CD4-positive, alpha-beta T cell treated with Interleukin-4 for 4 hours (primary cell): Measurements from ENCODE around the gene GRIK1.
"Not testable (repeated sequence)": the region's sequence is repeated elsewhere in the genome, so short reads cannot be mapped to it uniquely, and the experiment has no call there.

Experiments used
- DNase-seq: peaks from one replicate; pipeline ENCODE4 v3.0.0-alpha.2; 2020

Gene GRIK1

DNA sequence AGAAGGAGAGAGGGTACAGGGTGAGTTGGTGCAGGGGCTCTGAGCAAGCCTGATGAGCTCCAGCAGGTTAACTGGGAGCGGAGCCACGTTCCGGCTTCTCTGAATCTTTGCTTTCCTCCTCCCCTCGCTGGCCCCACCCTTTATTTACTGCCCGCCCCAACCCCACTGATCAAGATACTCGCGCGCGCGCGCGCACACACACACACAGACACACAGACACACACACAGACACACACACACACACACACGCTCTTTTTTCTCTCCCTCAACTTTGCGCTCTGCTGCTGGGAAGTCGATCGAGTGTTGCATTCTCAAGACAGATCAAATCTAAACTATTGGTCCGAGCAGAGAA, at the start of gene GRIK1:
GRIK1 (minus strand) TSS at position 73 of the 352 bp plus-strand sequence.
- no peak for DNase-seq

DNA sequence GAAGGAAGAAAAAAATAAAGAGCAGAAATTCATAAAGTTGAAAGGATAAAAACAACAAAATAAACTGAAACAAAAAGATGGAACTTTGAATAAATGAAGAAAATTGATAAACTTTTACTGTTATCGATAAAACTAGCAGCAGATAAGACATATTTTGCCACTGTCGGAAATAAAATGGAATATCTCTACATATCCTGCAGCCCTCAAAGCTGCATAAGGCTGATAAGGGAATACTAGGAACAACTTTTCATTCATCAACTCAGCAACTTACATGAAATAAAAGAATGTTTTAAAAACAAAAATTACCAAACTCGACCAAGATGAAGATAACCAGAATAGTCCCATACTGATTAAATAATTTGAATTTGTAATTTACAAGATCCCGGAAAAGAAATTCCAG, 48.0 kb upstream of the GRIK1 start:
- no peak for DNase-seq

DNA sequence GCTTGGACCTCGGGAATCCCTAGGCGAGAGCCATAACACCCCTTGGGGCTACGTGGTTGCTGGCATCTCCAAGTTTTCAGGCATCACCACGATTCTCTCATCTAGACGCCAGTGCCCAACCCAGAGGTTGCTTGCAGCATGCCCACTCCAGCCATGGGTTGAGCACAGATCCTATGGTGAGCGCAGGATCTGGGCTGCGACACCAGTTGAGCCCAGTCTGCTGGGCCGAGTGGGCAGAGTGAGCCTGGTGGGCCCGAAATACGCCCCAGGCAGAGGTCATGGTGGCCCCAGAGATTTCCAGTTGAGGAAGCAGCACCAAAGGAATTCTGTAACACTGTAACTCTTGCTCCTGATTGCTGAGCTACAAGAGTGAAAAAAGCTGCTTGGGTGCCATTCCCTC, 46.1 kb upstream of the GRIK1 start:
- no peak for DNase-seq

DNA sequence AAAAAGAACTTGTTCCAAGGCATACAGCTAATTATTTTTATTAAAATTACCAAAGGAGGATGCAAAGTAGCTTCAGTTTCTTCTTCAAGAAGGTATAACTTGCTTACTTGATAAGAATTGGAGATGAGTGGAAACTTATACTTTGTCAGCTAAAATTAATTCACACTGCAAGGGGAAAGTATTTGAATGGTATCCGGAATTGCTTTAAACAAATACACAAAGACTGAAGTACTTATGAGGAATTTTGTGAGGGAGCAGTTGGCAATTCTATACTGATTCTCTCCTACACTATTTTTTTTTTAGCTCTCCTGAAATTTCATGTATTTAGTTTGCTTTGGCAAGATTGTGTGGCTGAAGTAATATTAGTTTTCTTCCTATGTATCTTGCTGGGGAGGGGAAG, 39.2 kb upstream of the GRIK1 start:
- DNase-seq, result no peak

DNA sequence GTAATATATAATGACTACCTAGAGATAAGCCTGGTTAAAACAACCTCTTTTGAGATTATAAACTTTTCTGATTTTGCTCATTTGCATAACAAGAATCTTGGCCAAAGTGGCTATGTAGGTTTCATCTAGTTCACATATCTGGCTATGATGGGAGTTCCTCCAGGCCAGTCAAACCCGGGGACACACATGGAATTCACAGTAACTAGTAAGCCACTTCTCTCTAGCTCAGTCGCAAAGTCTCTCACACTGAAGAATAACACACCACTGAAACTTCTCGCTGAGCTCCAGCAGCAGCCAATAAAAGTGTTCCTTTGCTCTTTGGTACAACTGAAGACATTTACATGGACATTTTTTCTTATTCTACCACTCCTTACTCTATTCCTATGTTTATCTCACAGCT, 36.0 kb upstream of the GRIK1 start:
- no peak for DNase-seq

DNA sequence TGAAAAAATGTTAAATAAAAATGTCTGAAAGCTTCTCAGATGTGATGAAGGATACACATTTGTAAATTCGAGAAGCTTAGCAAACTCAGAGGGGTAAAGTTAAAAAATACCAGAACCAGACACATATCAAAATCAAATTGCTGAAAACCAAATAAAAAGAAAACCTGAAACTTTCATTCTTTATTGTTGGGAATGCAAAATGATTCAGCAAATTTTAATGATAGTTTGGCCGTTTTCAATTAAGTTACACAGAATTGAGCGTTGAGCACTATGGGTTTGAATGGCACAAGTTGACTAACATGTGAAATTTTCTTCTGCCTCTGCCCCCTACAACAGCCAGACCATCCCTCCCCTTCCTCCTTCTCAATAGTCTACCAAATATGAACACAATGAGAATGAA, 33.5 kb upstream of the GRIK1 start:
- no peak for DNase-seq

DNA sequence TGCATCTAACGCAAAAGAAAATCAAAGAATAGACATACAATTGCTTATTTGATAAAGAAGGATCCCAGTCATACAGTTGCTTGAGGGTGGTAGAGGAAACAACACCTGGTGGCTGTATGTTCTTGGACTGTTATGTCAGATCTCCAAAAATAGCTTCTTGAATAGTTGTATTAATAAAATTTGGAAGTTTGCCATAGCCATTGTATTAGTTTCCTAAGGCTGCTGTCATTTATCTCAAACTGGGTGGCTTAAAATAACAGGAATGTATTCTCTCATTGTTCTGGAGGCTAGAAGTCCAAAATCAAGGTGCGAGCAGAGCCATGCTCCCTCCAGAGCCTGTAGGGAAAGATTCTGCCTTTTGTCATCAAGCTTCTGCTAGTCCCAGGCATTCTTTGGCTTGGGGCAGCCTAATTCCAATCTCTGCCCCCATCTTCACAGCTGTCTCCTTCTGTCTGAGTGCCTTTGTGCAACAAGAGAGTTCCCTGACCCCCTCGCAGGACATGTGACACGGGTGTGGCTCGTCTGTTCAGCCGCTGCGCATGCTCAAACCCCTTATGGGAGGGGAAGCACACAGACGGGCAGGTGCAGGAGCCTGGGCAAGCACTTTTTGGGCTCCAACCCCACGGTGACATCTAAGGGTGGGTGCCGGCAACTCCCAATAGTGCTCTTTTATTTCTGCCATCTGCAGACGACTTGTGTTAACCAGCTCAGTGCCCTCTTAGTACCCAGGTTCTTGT, 21.7 kb upstream of the GRIK1 start:
- DNase-seq, result no peak

DNA sequence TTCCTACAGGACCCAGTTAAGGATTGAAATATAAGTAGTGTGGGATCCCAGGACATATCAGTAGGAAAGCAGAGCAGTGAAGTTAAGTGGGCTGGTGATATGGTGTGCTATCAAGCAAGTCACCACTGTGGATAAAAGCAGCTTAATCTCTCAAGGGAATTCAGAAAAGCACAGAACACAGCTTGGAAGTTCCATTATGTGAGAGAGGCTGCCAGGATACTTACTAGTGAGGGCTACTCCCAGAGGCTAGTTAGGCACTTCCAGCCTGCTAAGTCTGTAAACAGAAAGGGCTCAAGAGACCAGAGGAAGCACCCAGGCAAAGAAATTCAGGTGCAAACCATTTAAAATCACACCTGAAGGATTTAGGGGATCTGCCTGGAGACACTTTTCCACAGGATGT, 18.8 kb upstream of the GRIK1 start:
- DNase-seq, result no peak

DNA sequence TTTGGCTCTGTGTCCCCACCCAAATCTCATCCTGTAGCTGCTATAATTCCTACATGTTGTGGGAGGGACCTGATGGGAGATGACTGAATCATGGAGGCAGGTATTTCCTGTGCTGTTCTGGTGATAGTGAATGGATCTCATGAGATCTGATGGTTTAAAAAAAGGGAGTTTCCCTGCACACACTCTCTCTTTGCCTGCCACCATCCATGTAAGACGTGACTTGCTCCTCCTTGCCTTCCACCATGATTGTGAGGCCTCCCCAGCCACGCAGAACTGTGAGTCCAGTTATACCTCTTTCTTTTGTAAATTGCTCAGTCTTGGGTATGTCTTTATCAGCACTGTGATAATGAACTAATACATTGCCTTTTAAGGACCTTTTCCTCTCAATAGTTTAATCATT, 18.2 kb upstream of the GRIK1 start:
- not testable (repeated sequence) for DNase-seq

DNA sequence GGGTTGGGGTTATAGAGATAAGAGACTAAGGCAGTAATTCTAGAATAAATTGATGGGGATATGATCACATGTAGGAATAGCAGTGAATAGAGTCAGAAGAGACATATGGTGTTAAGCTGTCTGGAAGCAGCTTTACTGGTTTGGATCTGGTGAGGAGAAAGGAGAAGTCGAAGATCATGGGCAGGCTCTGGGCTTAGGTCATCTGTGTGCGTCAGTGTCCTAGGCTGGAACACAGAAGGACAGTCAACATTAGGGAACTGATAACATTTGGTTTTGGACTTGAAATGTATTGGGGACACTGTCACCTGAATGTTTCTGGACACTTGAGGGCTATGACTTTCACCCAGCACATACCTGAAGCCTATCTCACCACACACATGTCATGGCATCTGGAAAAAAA, 13.9 kb upstream of the GRIK1 start:
- DNase-seq, result no peak

DNA sequence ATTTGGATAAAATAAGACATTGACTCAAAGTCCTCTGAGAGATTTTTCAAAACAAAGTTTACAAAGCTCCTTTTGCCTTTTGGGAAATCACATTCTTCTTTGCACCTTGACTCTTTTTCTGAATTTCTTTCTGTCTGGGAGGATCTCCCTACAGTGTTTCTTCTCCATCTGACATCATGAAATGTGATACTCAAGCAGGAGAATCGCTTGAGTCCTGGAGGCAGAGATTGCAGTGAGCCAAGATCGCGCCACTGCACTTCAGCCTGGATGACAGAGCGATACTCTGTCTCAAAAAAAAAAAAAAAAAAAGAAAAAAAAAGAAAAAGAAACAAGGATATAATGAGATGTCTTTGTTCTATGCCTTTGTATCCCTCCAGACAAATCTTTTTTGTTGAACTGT, 13.3 kb upstream of the GRIK1 start:
- no peak for DNase-seq

DNA sequence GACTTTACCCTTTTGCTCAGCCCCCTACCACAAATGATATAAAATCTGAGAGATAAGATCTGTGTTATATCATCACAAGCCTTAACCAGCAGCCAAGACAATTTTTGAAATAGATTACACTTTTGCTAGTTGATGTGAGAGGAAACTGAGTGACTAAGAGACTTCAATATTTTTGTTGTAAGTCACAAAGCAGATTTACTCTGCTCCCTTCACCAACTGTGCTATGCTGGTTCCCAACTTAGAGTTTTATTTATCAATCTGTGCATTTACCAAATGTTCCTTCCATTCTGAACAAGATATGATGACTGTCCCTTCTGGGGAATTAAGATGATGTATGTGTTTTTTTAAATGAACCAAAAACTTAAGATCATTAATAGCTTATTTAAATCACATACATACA, 12.1 kb upstream of the GRIK1 start:
- DNase-seq, result no peak

DNA sequence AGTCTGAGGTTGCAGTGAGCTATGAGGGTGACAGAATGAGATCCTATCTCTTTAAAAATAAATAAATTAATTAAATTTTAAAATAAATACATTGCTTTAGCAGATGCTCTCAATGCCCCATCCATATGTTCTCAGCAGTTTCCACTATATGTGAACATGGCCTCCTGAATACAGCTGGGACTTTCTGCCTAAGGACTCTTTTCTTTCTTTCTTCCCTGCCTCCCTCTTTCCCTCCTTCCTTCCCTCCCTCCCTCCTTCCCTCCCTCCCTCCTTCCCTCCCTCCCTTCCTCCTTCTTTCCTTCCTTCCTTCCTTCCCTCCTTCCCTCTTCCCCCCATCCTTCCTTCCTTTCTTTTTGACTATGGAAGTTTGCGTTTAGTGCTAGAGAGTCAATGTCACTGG, 10.2 kb upstream of the GRIK1 start:
- DNase-seq, result no peak

DNA sequence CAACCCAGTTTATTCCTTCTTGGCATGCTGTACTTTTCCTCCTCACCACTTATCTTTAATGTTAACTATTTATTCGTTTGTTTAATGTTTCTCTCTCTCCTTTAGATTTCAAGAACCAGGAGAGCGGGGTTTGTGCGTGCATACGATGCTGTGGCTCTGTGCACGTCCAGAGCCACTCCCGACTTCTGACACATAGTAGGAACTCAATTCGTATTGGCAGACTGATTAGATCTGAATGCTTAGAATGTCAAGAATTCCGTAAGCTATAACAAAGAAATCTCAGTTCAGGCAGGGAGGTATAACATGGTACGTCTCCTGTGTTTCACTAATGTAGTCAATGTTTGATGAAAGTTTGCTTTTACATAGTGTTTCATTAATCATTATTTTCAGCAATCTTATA, 7.3 kb upstream of the GRIK1 start:
- DNase-seq, result no peak

DNA sequence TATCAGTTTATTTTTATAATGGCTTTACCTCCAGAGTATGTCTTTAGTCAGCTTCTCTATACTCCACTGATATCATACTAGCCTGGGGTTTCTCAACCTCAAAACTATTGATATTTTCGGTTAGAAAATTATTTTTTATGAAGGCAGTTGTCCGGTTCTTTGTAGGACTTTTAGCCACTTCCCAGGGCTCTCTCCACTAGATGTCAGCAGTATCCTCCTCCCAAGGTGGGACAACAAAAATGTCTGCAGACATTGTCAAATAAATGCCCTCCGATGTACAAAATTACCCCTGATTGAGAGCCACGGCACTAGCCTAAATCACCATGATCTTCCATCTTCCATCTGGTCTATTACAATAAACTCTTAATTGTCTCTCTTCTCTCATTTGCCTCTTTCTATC, 4.1 kb upstream of the GRIK1 start:
- no peak for DNase-seq

DNA sequence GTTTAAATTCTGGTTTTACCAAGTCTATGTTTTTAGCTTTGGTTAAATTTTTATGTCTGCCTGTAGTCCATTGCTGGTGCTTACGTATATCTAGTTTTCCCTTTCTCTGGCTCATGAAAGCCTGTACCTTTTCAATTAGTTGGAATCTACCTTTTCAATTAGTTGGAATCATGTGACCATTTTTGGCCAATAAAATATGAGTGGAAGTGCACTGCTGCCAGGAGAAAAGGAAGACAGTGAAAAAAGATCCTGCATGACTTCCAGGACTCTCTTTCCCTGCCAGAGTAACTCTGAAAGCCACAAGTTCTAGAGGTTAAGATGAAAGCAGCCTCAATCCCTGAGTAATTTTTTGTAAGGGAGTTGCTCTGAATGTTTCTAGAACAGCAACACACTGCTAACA, 2.2 kb upstream of the GRIK1 start:
- DNase-seq, result no peak

DNA sequence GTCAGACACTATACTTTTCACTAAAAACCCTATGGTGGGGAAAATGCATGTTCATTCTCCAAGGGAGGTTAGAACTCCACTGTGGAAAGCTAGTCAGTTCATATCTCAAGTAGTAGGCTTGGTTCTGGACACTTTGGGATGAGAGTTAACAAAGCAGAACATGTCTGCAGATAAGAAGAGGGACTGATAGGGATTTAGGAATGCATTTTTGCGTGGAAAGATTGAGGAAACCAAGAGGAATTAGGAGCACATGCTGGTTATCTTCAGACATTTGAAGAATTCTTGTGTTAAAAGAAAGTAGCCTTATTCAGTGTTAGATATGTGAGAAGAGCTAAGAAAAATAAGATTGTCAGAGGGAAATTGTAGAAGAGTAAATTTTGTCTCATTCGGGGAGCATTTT, 1.2 kb upstream of the GRIK1 start:
- DNase-seq, result no peak

DNA sequence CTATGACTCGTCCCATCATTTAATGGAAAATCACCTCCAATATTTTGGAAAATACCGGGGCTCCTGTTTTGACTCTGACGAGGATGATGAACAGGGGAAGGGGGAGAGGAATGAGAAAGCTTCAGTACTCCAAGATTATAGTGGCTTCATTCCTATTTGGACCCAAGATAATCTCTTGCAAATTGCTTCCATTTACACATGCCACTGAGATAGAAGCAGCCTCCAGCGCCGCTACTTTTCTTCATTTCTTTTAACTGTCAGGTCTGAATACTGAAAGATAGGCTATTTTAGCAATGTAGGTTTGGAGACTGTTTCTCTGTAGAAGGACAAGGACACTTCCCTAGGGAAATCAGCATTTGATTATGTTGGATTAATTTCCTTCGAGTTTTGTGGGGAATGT, 565 bp upstream of the GRIK1 start:
- no peak for DNase-seq

DNA sequence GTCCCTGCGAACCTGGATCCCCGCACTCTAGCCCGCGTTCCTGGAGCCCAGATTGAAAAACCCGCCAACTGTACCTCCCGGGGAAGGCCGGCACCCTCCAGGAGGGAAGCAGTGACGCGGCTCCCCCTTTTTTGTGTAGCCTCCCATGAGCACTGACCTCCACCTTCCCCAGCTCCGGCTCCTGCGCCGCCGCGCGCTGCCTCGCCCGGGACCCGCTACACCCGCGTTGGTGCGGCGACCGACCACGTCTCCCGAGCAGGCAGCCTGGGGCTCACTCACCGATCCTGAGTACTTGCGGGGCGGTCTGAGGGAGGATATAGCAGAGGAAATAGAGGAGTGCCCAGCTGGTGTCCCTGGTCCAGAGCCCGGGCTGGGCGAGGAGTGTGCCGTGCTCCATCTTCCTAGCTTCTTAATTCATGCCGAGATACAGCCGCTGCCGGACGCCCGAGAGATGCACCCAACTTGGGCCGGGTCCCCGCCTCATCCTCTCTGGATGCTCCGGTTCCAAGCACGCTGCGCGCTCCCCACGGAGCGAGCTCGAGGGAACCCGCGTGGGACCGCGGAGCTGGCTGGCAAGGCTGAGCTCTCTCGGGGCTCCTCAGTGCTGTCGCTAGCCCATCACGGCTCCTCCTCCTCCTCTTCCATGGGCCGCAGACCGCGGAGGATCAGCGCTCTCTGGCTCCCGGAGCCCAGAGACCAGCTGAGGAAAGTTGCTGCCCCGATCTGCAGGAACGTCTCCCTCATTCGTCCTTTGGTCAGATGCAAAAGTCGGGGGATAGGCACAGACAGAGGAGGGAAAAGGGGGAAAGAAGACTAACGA, 482 bp downstream of the GRIK1 start:
- DNase-seq, result no peak

DNA sequence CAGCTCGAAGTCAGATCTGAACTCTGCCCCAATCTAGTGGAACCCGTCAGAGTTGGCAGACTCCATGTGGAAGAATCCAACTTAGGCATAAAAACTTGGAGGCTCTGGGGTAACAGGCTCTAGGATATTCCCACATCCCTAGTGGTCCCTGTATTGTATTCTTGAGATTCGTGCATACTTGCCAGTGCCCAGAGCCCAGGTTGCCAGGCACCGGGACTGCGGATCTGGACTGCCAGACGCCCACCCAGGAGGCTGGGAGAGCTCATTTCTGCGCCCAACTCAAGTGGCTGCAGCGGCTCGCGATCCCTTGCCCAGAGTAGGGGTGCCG, 1.1 kb downstream of the GRIK1 start:
- no peak for DNase-seq

DNA sequence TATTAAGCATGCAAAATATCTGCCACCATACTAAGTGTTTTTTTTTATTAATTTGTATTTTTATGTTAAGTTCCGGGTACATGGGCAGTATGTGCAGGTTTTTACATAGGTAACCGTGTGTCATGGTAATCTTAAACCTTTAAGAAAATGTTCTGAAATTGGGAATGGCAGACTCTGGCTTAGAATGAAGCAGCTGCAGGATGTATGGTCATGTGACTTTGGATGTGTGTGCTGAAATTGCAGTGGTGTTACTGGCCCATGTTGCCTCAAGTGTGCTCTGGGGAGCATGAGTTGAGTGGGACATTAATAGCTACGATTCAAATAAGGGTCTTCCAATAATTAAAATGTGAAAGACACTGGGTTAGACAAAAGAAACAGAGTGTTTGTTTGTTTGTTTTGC, 6.7 kb downstream of the GRIK1 start:
- DNase-seq, result no peak

DNA sequence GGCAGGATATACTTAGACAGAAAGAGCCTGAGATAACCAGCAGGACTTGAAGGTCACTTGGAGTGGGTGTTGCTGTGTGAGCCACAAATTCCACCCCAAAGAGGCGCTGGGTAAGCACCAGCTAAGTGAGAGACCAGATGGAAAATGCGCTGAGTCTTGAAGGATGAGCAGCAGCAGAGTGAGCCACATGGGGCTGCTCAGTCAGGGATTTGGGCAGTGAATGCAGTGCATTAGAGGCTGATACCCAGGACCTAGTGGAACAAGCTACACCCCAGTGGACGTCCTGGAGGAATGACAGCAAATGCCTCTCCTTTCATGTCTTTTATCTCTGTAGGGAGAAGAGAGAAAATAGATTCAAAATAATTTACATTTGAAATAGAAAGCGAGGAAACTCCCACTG, 11.3 kb downstream of the GRIK1 start:
- no peak for DNase-seq

DNA sequence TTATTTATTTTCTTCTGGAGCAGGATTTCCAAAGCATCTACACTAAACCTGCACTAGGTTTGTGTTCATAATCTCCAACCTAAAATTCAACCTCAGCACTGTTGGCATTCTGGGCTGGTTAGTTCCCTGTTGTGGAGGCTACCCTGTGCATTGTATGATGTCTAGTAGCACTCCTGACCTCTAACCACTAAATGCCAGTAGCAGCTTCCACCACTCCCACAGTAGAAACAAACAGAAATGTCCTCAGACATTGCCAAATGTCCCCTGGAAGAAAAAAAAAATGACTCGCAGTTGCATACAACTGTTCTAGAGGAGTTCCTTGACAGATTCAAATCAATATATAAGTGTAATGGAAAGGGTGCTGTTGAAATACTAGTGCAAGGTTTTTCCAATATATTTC, 18.9 kb downstream of the GRIK1 start:
- DNase-seq, result no peak

DNA sequence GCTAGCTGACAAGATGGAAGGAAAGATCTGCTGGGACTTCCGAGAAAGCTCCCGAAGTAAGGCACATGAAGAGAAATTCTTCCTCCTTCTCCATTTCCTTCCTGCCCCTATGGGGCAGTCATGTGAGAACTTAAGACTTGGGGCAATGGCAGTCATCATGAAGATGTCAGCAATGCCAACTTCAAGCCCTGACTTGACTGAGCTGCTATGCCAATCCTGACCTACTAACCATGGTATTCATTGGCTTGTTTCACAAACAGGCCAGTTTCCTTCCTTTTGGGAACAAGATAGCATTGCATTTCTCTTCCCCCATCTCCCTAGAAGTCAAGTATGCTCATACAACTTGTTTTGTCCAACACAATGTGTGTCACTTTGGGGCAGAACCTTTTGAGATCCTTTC, 25.5 kb downstream of the GRIK1 start:
- no peak for DNase-seq

DNA sequence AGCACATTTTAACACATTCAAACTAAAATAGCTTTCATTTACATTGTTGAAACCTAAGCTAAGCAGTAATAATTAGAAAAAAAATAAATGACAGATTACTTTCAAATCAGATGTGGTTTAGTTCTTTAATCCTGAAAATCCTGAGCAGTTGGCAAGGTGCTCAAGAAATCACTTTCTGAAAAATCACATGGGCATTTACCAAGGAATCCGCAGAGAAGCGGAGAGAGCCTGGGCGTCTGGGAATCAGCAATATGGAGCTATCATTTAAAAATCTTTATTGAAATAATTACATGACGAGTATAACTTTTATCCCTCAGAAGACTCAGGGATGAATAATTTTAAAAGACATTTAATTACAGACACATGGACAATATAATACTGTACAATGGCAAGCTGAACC, 30.2 kb downstream of the GRIK1 start:
- no peak for DNase-seq
